Gastrocnemius medialis (tissue), 4 donors: ENCODE results near the gene UBE2Q1.

ENCODE experiments used
- POLR2A ChIP-seq, 2 donors: fragments of 450-650 bp; IDR thresholded peaks; one replicate each; pipeline ENCODE4 v1.6.1; 2017; ENCODE audit warnings: antibody characterized with exemption in 2 of 2, mild to moderate bottlenecking in 2 of 2, moderate library complexity in 2 of 2
- TF ChIP-seq, protein P1 (sequence below), 5 experiments: fragments of 450-650 bp in 3 of 5; fragments of 200-600 bp in 2 of 5; sonication (generic) in 2 of 5; IDR thresholded peaks in 4 of 5; conservative IDR thresholded peaks in 1 of 5; 1 replicate in 4 of 5; 2 replicates in 1 of 5; pipeline ENCODE4 v1.5.1; 2016 to 2019; ENCODE audit warnings: antibody characterized with exemption in 5 of 5, mild to moderate bottlenecking in 3 of 5, moderate library complexity in 3 of 5

DNA sequence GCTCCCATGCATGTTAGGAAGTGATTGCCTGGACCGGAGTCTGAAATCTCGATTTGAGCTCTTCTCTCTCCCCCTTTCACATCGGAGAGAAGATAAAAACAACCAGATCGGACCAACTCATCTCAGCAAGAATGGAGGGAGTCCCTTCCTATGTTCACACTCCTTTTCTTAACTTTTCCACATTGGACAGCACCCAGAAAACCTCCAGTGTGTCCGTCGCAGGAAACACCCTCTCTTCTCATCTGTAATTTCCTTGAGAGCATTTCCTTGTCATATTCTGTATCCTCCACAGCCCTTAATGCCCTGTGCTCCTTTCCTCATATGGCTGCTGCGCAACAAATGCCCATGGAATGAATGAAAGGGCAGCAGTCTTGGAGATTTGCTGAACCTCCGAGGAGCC, 57.9 kb downstream of the UBE2Q1 start:
- TF ChIP-seq, protein P1, sequence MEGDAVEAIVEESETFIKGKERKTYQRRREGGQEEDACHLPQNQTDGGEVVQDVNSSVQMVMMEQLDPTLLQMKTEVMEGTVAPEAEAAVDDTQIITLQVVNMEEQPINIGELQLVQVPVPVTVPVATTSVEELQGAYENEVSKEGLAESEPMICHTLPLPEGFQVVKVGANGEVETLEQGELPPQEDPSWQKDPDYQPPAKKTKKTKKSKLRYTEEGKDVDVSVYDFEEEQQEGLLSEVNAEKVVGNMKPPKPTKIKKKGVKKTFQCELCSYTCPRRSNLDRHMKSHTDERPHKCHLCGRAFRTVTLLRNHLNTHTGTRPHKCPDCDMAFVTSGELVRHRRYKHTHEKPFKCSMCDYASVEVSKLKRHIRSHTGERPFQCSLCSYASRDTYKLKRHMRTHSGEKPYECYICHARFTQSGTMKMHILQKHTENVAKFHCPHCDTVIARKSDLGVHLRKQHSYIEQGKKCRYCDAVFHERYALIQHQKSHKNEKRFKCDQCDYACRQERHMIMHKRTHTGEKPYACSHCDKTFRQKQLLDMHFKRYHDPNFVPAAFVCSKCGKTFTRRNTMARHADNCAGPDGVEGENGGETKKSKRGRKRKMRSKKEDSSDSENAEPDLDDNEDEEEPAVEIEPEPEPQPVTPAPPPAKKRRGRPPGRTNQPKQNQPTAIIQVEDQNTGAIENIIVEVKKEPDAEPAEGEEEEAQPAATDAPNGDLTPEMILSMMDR (IDR thresholded peaks at IDR 0.05 in 4 of 5, conservative IDR thresholded peaks at IDR 0.05 in 1 of 5): no peak
- no peak for TF ChIP-seq POLR2A (IDR thresholded peaks at IDR 0.05)
